Stimulated activated CD8-positive, alpha-beta memory T cell treated with anti-CD3 and anti-CD28 coated beads, Interleukin-2, amount 100 ng/mL, for 1 hour (primary cell): ENCODE results near the gene IL20.

Source experiments
- DNase-seq, 2 donors: peaks; one replicate each; pipeline ENCODE4 v3.0.0-alpha.2; 2020; ENCODE audit warnings: low read depth in 2 of 2

IL20 gene

GRCh38 chr1:206902702-206903101 lies 37.3 kb downstream of the IL20 start:
- DNase-seq: no peak

GRCh38 chr1:206903687-206904086 lies 38.3 kb downstream of the IL20 start:
- no peak for DNase-seq

GRCh38 chr1:206904423-206905142 lies 39.2 kb downstream of the IL20 start:
- DNase-seq: no peak

- DNase-seq: no peak
Measured at GRCh38 chr1:206905295-206906164, 40.1 kb downstream of the IL20 start.

- DNase-seq: no peak
Measured at GRCh38 chr1:206907304-206907991, 42.0 kb downstream of the IL20 start.

GRCh38 chr1:206908038-206908437 lies 42.6 kb downstream of the IL20 start:
- no peak for DNase-seq

- DNase-seq: no peak
Measured at GRCh38 chr1:206909161-206909882, 43.9 kb downstream of the IL20 start.

- no peak for DNase-seq
Measured at GRCh38 chr1:206909883-206910318, 44.5 kb downstream of the IL20 start.

GRCh38 chr1:206911064-206911663 lies 45.7 kb downstream of the IL20 start:
- no peak for DNase-seq

- DNase-seq: no peak
Measured at GRCh38 chr1:206912445-206913095, 47.1 kb downstream of the IL20 start.

- no peak for DNase-seq
Measured at GRCh38 chr1:206913766-206914537, 48.5 kb downstream of the IL20 start.

- DNase-seq: no peak
Measured at GRCh38 chr1:206915030-206915735, 49.8 kb downstream of the IL20 start.

GRCh38 chr1:206916000-206916709 lies 50.7 kb downstream of the IL20 start:
- no peak for DNase-seq

- no peak for DNase-seq
Measured at GRCh38 chr1:206918076-206918475, 52.7 kb downstream of the IL20 start.
